Spleen (tissue), 7 donors: Measurements from ENCODE around the gene RNH1.

ENCODE experiments used
- CTCF ChIP-seq, 11 experiments: fragments of 200-600 bp in 7 of 11; fragments of 450-650 bp in 4 of 11; sonication (generic) in 4 of 11; IDR thresholded peaks in 8 of 11; conservative IDR thresholded peaks in 3 of 11; 1 replicate in 7 of 11; 2 replicates in 4 of 11; pipeline versions ENCODE4 v1.4.0 to v1.8.0; 2016 to 2021; ENCODE audit warnings: antibody characterized with exemption in 11 of 11, inconsistent platforms in 4 of 11, mild to moderate bottlenecking in 1 of 11
- POLR2A ChIP-seq, 3 donors: fragments of 450-650 bp; IDR thresholded peaks; one replicate each; pipeline ENCODE4 v1.5.1; 2017; ENCODE audit warnings: antibody characterized with exemption in 3 of 3, mild to moderate bottlenecking in 1 of 3
- POLR2AphosphoS5 ChIP-seq, 3 donors: sonication (generic); formaldehyde crosslinking; IDR thresholded peaks; one replicate each; pipeline ENCODE4 v1.5.1; 2017; ENCODE audit warnings: antibody characterized with exemption in 3 of 3
- donor health status: DM: no; HTN: no; CAD: no; lungs with moderate emphysema.
- donor health status: DM: no; HTN: no; CAD: no.
- donor health status: DM: no; HTN: no; CAD: no.

GRCh38 chr11:452203-452744, 54.8 kb downstream of the RNH1 start:
- TF ChIP-seq CTCF (IDR thresholded peaks at IDR 0.05 in 8 of 11, conservative IDR thresholded peaks at IDR 0.05 in 3 of 11) (no peak), POLR2A (IDR thresholded peaks at IDR 0.05) (no peak), POLR2AphosphoS5 (IDR thresholded peaks at IDR 0.05) (no peak)
